HUES6 (cell line): Measurements from ENCODE around the gene DNAJB13.

ENCODE experiments used
- H3K27ac ChIP-seq: 2 replicates; pipeline ENCODE4 v1.7.0; 2013; ENCODE audit warnings: low read depth, mild to moderate bottlenecking, low read length, inconsistent platforms
- H3K27me3 ChIP-seq: 2 replicates; pipeline ENCODE4 v1.6.1; 2013; ENCODE audit warnings: low read length; ENCODE audit not compliant: control insufficient read depth, insufficient read depth
- H3K36me3 ChIP-seq: 2 replicates; pipeline ENCODE4 v1.6.1; 2013; ENCODE audit warnings: low read length; ENCODE audit not compliant: control insufficient read depth, insufficient read depth
- H3K4me1 ChIP-seq: 2 replicates; pipeline ENCODE4 v1.6.1; 2013; ENCODE audit warnings: low read length; ENCODE audit not compliant: control insufficient read depth, insufficient read depth
- H3K4me3 ChIP-seq: 2 replicates; pipeline ENCODE4 v1.5.1; 2013; ENCODE audit warnings: low read depth, low read length
- H3K9ac ChIP-seq: one replicate; pipeline ENCODE4 v1.6.1; 2013; ENCODE audit warnings: mild to moderate bottlenecking, low read length
- H3K9me3 ChIP-seq: 2 replicates; pipeline ENCODE4 v1.6.1; 2013; ENCODE audit warnings: low read depth, low read length; ENCODE audit not compliant: control insufficient read depth, insufficient read depth

The DNAJB13 gene

DNA sequence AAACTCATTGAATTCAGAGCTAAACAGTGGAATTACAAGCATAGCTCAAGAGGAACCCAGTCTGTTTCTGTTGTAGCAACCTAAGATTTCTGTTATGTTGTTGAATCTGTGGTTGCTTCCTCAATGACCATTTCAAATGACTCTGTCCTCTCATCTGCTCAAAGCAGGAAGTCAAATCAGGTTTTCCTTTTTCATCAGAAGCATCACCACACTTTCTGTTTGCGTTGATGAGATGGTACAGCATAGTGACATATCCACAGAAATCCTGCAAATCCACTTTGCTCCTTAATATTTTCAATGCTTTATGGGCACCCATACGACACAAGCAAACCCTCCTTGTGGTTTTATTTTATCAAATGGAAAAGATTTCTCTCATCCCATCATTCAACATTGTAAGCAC is 44.4 kb downstream of the DNAJB13 start:
- Histone ChIP-seq H3K9me3 (no peaks in the 10 kb centered on the region), H3K27ac (no peak overlapping the region), H3K27me3 (no peaks in the 10 kb centered on the region), H3K36me3 (no peaks in the 10 kb centered on the region), H3K4me3 (no peak overlapping the region), H3K4me1 (no peaks in the 10 kb centered on the region), H3K9ac (no peak overlapping the region)

DNA sequence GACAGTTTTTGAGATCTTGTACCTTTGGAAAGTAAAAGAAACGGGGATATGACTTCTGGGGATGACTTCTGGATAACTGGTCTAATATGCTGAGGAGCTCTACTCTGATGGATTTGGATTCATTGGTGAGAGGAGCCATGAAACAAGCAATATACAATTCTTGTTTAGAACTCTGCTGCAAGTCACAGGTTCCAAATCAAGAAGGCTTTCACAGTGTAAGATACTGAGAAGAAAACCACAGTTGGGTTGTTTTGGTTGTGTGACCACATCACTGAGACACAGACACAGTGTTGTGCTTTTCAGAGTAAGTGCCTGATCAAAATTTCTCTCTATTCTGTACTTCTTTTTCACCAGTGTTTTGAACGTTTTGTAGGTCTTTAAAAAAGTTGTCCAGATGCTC is 44.9 kb downstream of the DNAJB13 start:
- H3K27ac ChIP-seq: no peak overlapping the region
- H3K4me3 ChIP-seq: no peak overlapping the region
- 0 out of 2 replicates have a peak, but pooled peaks cover 4% of the 10 kb centered on the region for H3K4me1 ChIP-seq
- no peaks in the 10 kb centered on the region for H3K27me3 ChIP-seq
- no peak overlapping the region for H3K9ac ChIP-seq
- H3K9me3 ChIP-seq: no peaks in the 10 kb centered on the region
- H3K36me3 ChIP-seq: no peaks in the 10 kb centered on the region

DNA sequence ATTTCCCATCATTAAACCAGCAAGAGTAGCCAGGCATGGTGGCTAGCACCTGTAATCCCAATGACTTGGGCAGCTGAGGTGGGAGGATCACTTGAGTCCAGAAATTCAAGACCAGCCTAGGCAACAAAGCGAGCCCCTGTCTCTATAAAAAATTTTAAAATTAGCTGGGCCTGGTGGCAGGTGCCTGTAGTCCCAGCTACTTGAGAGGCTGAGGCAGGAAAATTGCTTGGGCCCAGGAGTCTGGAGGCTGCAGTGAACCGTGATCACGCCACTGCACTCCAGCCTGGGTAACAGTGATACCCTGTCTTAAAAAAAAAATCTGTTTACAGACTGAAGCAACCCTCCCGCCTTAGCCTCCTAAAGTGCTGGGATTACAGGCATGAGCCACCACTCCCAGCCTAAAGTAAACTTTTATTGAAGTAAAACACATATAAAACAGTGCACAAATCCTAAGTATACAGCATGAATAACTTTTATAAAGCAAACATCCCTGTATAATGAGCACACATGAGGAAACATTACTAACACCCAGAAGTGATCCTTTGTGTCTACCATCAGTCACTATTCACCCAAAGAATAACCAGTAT is 45.4 kb downstream of the DNAJB13 start:
- H3K9me3 ChIP-seq: no peaks in the 10 kb centered on the region
- no peaks in the 10 kb centered on the region for H3K27me3 ChIP-seq
- no peak overlapping the region for H3K4me3 ChIP-seq
- no peak overlapping the region for H3K27ac ChIP-seq
- H3K4me1 ChIP-seq: 0 out of 2 replicates have a peak, but pooled peaks cover 6% of the 10 kb centered on the region
- no peaks in the 10 kb centered on the region for H3K36me3 ChIP-seq
- no peak overlapping the region for H3K9ac ChIP-seq

DNA sequence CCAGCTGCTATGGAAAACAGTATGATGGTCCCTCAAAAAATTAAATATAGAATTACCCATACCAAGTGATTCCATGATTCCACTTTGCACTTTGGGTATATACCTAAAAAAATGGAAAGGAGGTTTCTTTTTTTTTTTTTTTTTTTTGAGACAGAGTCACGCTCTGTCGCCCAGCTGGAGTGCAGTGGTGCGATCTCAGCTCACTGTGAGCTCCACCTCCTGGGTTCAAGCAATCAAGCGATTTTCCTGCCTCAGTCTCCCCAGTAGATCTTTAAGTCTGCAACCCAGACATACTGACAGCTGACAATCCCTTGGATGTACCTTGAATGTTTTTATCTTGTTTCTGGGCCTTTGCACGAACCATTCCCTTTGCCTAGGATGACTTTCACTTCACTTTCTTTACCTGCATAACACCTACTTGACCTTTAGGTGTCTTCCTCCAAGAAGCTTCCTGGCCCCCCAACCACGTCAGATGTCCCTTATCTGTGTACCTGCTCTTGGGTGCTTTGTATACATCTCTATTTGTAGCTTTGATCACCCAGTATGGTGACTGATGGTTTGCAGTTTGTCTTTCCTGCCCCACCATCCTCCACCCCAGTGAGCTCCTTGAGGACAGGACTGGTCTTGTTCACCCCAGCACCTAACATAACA is 46.4 kb downstream of the DNAJB13 start:
- 0 out of 2 replicates have a peak, but pooled peaks cover 6% of the 10 kb centered on the region for H3K4me1 ChIP-seq
- no peak overlapping the region for H3K27ac ChIP-seq
- H3K9me3 ChIP-seq: no peaks in the 10 kb centered on the region
- H3K27me3 ChIP-seq: no peaks in the 10 kb centered on the region
- no peak overlapping the region for H3K9ac ChIP-seq
- H3K36me3 ChIP-seq: no peaks in the 10 kb centered on the region
- H3K4me3 ChIP-seq: no peak overlapping the region

DNA sequence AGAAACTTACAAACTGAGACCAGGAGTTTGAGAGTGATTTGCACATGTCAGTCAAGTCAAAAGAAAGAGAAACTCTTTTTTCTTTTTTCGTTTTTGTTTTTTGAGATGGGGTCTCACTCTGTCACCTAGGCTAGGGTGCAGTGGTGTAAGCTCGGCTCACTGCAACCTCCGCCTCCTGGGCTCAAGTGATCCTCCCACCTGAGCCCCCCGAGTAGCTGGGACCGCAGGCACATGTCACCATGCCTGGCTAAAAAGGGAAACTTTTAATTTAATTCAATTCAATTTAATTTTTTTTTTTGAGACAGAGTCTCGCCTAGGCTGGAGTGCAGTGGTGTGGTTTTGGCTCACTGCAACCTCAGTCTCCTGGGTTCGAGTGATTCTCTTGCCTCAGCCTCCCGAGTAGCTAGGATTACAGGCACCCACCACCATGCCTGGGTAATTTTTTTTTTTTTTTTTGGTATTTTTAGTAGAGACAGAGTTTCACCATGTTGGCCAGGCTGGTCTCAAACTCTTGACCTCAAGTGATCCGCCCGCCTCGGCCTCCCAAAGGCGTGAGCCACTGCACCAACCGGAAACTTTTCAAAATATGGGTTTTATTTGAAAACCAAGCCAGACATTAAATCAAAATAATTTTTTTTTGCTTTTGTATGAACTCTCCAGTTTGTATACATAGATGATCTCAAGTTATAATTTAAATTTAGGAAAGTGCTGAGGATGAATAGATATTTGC is 48.2 kb downstream of the DNAJB13 start:
- Histone ChIP-seq H3K9ac (no peak overlapping the region), H3K36me3 (no peaks in the 10 kb centered on the region; the same call in 1 of the 2 replicates), H3K27ac (no peak overlapping the region), H3K4me3 (no peak overlapping the region), H3K9me3 (no peaks in the 10 kb centered on the region), H3K27me3 (no peaks in the 10 kb centered on the region), H3K4me1 (0 out of 2 replicates have a peak, but pooled peaks cover 6% of the 10 kb centered on the region)

DNA sequence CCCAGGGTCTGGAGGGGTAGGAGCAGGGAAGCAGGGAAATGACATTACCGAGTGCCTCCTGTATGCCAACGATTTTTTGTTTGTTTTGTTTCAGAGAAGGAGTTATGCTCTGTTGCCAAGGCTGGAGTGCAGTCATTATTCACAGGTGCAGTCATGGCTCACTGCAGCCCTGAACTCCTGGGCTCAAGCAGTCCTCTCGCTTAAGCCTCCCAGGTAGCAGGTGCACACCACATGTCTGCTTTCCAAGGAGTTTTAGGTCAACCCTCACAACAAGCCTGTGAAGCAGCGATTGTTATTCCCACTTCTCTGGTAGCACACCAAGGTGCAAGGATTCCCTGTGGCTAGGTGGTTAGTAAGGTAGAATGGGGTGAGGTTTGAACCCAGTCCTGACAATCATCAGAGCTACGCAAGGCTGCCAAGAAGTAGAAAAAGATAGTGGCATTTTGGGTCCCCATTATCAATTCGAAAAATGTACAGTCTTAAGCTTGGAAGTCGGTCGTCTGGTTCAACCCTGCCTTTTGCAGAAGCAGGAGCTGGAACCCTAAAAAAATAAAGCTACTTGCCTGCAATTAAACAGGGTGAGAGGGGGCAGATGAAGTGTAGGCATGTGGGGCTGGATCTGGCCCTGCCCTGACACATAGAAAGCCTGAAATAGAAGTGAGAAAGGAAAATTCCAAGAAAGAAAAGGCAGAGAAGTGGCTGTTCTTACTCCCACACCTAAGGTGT is 48.9 kb downstream of the DNAJB13 start:
- Histone ChIP-seq H3K36me3 (no peaks in the 10 kb centered on the region; the same call in 1 of the 2 replicates), H3K4me3 (no peak overlapping the region), H3K27ac (no peak overlapping the region), H3K4me1 (0 out of 2 replicates have a peak, but pooled peaks cover 6% of the 10 kb centered on the region), H3K9ac (no peak overlapping the region), H3K9me3 (no peaks in the 10 kb centered on the region), H3K27me3 (no peaks in the 10 kb centered on the region)

DNA sequence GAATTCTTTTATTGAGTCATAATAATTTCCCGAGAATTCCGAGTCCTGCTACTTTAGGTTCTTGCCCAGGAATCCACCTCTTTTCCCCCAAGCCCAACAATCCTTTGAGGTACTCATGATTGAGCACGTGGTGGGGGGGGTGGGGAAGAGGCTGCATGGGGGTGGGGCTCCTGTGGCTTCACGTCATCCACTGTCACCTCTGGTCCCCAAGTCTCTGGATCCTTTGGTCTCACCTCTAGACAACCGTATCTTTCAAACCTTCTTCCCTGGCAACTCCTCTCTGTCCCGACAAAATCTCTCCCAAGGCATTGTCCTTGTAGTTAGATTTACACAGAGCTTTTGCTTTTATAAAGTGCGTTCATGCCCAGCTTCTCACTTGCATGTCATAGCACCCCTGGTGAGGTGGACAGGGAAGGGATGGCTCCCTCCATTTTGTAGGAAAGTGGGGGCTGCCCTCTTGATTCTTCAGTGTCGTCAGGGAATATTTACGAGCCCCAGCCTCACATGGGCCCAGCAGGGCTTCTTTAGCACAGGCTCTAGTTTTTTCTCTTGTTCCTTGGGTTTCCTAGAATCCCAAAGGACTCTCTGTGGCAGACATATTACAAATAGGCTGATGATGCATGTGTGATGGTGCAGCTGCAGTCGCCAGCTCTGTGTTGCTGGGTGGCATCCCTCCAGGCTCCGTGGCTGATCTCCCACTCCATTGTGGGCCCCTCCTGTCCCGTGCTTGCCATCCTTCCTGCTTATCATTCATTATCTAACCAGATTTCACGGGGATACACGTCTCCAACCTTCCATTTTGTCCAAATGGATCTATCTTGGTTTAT is 49.7 kb downstream of the DNAJB13 start:
- Histone ChIP-seq H3K9ac (no peak overlapping the region), H3K4me3 (no peak overlapping the region), H3K36me3 (no peaks in the 10 kb centered on the region; the same call in 1 of the 2 replicates), H3K9me3 (no peaks in the 10 kb centered on the region), H3K27ac (no peak overlapping the region), H3K27me3 (no peaks in the 10 kb centered on the region), H3K4me1 (0 out of 2 replicates have a peak, but pooled peaks cover 6% of the 10 kb centered on the region)

DNA sequence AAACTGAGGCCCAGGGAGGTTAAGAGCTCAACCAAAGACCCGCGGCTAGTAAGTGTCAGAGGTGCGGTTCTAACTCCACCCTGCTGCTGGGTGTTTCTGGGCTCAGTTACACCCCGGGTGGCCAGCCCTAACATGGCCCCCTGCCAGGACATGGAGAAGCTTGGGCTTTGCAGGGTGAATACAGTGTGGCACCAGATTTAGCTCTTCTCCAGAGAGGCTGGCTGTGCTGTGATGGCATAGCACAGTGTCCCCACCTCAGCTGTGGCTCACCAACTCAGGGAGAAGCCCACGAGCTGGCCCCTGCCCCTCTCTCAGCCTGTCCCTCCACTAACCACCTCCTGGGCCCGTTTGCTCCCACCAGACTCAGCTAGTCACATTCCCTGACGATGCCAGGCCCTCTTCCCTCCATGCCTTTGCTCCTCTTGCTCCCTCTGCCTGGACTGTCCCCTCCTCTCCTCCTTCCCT is 51.0 kb downstream of the DNAJB13 start:
- 0 out of 2 replicates have a peak, but pooled peaks cover 6% of the 10 kb centered on the region for H3K4me1 ChIP-seq
- H3K27me3 ChIP-seq: no peaks in the 10 kb centered on the region
- no peak overlapping the region for H3K9ac ChIP-seq
- no peak overlapping the region for H3K27ac ChIP-seq
- H3K36me3 ChIP-seq: no peaks in the 10 kb centered on the region; the same call in 1 of the 2 replicates
- H3K4me3 ChIP-seq: no peak overlapping the region
- H3K9me3 ChIP-seq: no peaks in the 10 kb centered on the region

DNA sequence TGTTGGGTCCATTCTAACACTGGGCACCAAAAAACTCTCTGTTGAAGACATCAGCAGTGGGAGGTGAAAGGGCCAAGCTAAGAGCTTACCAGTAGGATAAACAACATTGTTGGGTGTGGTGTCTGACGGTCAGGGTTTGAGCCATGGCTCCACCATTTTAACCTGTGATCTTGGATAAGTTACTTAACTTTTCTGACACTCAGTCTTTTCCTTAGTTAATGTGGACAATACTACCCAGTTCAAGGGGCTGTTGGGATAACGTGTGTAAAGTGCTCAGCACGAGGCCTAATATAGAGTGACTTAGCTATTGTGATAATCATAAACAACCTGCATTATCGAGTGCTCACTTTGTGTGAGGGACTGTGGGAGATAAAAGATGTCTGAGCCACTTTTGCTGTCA is 52.0 kb downstream of the DNAJB13 start:
- H3K27ac ChIP-seq: no peak overlapping the region
- no peaks in the 10 kb centered on the region; the same call in 1 of the 2 replicates for H3K36me3 ChIP-seq
- H3K9me3 ChIP-seq: no peaks in the 10 kb centered on the region
- H3K4me1 ChIP-seq: 0 out of 2 replicates have a peak, but pooled peaks cover 6% of the 10 kb centered on the region
- H3K27me3 ChIP-seq: no peaks in the 10 kb centered on the region
- no peak overlapping the region for H3K4me3 ChIP-seq
- no peak overlapping the region for H3K9ac ChIP-seq

DNA sequence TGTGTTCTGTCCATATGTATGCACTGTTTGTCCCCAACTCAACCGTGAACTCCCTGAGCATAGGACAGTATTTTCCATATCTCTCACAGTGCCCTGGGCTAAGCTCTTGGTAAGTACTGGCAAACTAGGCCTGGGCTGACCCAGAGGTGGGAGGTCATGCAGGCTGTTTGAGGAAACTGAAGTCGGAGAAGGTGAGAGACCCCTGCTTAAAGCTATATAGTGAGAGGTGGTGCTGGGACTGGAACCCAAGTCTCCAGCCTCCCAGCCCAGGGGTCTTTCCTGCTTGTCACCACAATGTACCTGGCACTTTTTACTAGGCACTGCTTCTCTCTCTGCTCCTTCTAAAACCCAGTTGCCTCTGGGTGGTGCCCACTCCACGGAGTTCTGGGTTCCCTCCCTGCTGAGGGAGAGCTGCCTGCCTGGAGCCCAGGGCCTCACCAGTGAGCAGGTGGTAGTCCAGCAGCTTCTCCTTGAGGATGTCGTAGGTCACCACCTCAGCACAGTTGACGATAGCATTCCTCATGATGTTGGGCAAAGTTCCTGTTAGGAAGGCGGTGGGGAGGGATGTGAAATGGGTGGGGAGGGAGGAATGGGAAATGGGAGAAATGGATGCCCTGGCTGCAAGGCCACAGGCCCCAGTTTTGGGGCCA is 53.3 kb downstream of the DNAJB13 start:
- no peak overlapping the region for H3K4me3 ChIP-seq
- no peak overlapping the region for H3K27ac ChIP-seq
- no peaks in the 10 kb centered on the region; the same call in 1 of the 2 replicates for H3K36me3 ChIP-seq
- H3K27me3 ChIP-seq: no peaks in the 10 kb centered on the region
- H3K4me1 ChIP-seq: 0 out of 2 replicates have a peak, but pooled peaks cover 6% of the 10 kb centered on the region
- H3K9ac ChIP-seq: no peak overlapping the region
- no peaks in the 10 kb centered on the region for H3K9me3 ChIP-seq
